GM19468 (cell line): Measurements from ENCODE around the gene SLC39A2.
"Not testable (repeated sequence)": the region's sequence is repeated elsewhere in the genome, so short reads cannot be mapped to it uniquely, and the experiment has no call there.

Source experiments
- ATAC-seq: cut with Tn5 transposase; IDR thresholded peaks from one replicate; pipeline ENCODE4 v1.9.1; 2021; ENCODE audit warnings: mild to moderate bottlenecking, moderate library complexity, moderate number of reproducible peaks; ENCODE audit not compliant: unreplicated experiment; ENCODE audit errors: extremely low read depth

Gene SLC39A2

DNA sequence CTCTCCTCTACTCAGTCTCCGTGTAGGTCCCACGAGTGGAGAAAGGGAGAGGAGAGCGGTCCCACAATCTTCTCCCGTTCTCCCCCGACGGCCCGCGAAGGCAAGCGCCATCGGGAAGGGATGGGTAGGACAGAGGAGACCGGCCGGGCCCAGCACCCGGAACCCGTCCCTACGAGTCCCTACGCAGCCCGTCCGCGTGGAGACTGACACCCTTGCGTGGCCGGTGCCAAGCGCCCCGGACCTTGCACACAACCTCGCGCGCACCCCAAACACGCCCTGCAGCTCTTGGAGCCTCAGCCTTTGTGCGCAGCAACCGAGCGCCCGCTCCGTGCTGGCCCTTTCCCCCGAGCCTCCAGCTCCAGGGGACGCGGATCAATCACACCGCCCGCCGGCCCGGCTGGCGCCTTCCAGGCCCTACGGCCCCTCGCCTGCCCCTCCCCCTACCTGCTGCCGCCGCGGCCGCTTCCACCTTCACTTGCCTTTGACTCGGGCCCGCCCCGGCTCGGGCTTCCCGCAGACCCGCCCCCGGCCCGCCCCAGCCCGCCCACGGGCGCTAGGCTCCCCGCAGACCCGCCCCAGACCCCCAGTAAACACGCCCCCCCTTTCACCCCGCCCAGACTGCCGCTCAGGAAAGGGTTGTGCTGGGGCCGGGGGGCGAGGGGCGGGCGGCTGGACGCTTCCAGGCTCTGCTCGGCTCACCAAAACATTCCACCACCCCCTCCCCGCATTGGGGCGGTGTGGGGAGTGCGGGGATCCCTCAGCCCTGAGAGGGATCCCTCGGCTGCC lies 25.7 kb downstream of the SLC39A2 start, which contains the start of gene NDRG2:
Gene NDRG2 (minus strand): TSS at position 477 of the 786 bp plus-strand sequence. CDS start 1,746 bp downstream, outside the sequence.
- ATAC-seq: no peak

DNA sequence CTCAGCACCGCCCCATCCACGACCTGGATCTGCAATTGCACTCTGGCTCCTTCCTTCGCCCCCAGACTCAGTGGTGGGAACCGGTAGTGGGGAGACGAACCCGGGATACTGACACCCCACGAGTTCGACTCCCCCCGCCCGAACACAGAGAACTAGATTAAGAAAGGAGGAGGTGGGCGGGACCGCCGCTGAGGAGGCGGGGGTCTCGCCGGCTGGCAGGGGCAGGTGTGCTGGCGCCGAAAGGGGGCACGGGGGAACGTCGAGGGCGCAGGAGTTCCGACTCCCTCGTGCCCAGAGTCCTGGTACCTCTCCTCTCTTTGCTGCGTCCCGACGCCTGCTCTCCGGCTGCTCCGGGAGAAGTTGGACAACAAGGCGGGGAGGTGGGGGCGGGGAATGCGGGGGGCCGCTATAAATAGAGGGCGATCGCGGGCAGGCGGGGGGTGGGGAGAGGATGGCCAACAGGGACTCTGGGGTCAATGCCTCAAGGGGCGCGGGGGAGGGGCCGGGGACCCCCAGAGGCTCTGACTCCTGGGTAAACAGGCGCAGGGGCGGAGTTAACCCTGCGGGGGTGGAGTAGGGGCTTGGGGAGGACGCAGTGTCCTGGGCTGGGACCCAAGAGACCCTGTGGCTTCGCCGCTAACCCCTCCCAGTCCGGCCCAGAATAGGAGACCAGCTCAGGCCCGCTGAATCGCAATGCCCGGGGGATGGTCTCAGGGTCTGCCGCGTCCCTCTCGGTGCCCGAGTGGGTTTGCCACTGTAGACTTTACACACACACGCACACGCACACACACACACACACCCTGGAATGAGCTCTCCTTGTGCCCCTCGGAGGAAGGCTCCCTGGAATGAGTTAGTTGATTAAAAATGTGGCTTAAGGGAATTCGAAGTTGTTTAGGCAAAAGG lies 26.5 kb downstream of the SLC39A2 start:
- no peak for ATAC-seq

DNA sequence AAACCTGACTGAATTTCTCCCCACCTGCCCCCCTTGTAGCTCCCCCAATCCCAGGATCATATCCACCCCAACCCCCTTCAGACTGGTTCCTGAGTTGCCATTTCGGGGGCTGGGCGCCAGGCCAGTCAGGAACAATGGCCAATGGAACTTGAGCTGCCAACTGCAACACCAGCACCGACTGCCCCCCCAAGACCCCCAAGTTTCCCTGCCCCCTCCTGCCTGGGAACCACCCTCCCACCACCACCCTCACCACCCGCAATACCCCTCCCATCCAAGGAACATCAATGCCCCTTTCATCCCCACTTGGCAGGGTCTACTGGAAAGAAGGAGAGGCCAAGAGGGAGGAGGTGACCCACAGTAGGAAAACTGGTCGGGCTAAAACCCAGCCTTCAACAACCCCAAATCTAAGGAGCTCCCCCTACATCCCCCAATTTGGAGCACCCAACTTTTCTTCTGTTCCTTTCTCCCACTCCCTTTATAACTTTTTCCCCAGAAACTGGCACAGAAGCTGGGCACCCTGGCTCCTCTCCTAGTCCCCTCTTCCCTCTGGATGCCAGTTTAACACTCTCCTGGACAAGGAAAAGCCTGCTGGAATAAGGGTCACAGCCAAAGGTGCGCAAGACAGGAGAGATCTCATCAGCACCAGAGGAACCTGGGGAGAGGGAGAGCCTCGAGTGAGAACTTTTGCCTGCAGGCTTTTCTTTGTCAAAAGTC lies 27.3 kb downstream of the SLC39A2 start:
- no peak for ATAC-seq

DNA sequence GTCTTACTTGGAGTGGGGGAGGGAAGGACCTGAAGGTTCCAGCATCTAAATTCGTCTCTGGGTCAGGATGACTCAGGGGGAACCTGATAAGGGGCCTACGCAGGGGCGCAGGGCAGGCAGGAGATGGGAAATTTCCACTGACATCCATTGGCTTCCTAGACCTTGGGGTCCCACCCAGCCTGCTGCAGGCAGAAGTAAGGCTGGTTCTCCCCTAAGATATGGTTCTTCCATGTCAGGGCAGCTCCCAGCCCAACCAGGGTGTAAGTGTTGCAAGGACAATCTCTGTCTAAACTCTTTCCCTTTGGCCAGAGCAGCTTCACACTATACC lies 27.9 kb downstream of the SLC39A2 start:
- no peak for ATAC-seq

DNA sequence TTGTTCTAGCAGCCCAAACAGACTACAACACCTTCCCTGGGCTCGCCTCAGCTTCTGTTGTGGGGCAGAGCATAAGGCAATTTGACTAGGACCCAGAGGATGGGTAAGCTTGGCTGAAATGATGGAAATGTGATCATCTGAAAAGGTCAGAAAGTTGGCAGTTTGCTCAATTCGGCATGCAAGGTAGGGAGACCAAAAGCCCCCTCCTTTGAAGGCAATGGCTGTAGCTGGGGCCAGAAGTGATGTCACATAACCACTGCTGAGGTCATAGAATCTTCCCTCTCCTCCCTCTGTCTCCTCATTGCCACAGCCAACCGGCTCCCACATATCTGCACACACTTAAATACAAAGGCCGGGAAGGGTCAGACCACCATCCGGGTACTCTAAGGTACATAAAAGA lies 30.8 kb downstream of the SLC39A2 start, which contains the start of gene TPPP2:
Gene TPPP2 (plus strand): TSS at position 301 of the 400 bp plus-strand sequence. CDS start 365 bp downstream, outside the sequence.
- ATAC-seq: no peak

DNA sequence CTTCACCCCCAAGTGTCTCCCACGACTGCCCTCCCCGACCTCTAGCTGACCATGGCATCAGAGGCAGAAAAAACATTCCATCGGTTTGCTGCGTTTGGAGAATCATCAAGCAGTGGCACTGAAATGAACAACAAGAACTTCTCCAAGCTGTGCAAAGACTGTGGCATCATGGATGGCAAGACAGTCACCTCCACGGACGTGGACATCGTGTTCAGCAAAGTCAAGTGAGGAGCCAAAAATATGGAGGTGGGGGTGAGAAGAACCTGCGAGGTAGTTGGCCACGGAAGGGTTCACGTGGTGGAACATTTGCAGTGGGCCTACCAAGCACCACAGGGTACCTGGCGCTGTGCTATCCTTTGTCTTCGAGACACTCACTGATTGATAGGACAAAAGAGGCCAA lies 31.4 kb downstream of the SLC39A2 start:
- ATAC-seq: no peak

DNA sequence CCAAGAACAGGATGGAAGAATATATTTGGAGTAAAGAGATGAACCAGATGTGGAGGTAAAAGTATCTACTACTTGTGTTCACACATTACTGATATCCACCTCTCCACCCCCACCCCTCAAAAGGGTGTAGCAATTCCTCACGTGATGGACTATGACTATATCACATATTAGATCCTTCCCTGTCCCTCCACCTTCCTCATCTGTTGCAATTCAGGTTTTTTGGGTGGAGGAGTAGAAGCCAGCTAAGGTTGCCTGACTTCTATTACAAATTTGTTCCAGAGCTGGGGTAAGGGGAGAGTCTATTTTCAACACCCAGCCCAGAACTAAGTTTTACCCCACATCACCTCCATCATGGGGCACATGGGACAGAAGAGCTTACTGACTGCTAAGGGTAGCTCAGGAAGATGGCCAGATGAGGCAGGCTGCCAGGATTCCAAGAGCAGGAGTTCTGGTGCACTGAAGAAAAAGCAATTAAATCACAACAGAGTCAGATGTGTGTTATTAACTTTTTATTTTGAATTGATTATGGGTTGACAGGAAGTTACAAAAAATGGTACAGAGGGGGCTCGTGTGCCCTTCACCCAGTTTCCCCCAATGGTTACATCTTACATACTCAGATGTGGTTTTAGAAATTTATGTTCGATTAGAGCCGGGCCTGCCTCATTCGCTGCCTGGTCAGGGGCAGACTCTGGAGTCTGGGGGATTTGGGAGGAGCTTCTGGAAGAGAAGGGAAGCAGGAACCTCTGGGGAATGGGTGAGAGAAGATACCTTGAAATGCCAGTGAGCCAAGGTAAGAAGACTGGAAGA lies 33.4 kb downstream of the SLC39A2 start:
- ATAC-seq: no peak

DNA sequence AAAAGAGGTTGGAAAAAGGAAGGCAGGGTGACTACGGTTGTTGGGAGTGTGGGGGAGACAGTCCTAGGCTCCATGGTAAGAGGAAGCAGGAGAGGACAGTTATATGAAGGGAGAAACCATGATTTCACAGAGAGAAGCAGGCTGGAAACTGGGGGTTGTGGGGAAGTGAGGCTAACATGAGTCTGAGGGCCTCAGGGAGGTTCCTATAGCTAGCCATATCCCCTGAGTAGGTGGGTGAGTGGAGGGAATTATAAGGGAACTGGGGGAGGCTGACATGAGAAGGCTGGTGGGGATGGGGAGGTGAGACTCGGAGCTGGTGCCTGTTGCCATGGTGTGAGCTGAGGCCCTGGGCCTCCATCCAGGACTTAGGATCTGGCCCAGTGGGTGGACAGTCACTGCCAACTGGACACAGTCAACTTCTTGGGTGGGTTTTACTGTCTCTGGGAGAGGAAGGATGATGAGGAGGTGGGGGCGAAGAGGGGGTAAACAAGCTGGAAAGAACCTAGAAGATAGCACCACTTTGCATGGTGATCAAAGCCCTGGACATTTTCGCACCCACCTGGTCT lies 34.1 kb downstream of the SLC39A2 start:
- no peak for ATAC-seq

DNA sequence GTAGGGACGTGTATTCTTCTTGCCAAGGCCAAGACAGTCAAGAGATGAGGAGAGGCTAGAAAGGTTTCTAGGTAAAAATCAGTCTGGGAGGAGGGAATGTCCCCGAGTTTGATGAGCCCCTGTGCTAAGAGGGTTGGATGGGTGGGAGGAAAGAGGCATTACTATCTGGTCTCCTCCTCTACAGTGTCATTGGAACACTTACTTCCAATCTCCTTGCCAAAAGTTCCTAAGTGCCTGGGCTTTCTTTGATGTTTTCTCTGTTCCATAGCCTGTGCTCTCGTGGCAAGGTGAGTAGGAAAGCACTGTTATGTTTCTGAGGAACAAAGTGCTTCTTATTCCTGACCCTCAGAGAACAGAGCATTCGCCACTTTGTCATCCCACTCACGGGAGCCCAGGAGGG lies 35.6 kb downstream of the SLC39A2 start, which contains the start of gene RNASE13:
Gene RNASE13 (minus strand): TSS at position 101 of the 400 bp plus-strand sequence. CDS start 519 bp downstream, outside the sequence.
- ATAC-seq: no peak

DNA sequence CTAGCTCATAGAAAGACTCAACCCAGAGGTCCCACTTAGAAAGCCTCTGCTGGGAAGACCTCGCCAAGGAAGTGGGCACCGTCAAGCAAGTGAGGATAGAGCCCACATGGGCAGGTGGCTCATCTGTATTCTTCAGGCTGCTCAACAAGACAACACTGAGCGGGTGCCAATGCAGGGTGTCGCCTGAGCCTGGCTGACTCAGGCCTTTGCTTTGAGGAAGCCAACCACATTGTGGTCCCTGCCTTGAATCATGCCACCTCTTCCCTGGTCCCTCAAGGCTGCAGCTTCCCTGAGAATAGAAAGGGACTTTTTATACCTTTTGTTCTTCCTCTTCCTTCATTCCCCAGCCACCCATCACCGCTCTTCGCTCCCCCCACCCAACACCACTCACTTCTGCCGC lies 37.7 kb downstream of the SLC39A2 start:
- ATAC-seq: no peak

DNA sequence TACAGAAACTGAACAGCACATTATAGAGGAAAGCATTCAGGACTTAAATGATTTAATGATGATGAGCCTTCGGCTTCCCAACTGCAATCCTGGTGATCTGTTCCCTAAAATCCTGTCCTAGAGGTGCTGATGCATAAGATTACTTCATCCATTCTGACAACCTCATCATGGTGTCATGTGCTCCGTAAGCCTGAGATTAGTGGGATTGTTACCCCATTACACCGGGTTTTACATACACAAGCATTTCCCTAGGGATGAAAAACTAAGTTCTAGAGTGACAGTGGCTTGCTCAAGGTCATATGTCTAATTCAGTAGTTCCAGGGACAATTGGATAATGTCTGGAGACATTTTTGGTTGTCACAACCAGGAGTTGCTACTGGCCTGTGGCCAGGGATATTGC lies 38.1 kb downstream of the SLC39A2 start:
- no peak for ATAC-seq

DNA sequence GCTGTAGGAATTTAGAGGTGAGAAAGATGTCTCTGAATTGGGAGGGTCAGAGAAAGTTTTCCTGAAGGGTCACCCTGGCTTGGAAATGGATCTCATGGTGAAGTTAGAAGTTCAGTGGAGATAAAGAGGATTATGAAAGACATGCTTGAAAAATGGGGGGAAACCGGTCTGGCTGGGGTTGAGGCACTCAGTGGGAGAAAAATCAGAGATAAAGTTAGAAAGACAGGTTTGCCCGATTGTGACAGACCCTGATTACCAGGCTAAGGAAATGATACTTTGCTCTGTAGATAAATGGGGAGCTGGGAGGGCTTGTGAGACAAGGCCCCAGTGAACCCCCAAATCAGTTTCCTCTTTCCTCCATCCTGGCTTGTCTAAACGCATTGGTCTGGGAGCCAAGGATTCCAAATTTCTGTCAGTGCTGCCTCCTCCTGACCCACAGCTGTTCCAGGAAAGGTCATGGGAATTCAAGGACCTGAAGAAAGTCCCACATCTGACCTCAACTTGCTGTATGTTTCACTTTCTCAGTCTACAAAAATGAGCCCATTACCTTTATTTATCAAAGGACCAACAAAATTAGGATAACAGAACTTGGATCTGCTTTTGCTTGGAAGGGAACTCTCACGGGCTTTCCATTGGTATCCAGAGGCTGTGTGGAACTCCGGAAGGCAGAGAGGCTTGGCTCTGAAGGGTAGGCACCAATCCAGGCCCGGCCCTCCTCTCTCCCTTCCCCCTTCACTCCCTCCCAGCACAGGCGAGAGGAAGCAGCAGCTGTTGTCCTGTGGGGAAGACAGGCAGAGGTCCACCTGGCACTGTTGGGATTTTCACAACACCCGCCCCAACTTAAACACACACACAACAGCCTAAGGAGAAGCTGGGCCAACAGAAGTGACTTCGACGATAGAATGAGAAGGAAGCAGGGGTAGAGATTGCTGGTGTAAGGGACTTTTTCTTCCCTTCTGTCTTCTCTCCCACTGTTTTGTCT lies 39.6 kb downstream of the SLC39A2 start:
- no peak for ATAC-seq

DNA sequence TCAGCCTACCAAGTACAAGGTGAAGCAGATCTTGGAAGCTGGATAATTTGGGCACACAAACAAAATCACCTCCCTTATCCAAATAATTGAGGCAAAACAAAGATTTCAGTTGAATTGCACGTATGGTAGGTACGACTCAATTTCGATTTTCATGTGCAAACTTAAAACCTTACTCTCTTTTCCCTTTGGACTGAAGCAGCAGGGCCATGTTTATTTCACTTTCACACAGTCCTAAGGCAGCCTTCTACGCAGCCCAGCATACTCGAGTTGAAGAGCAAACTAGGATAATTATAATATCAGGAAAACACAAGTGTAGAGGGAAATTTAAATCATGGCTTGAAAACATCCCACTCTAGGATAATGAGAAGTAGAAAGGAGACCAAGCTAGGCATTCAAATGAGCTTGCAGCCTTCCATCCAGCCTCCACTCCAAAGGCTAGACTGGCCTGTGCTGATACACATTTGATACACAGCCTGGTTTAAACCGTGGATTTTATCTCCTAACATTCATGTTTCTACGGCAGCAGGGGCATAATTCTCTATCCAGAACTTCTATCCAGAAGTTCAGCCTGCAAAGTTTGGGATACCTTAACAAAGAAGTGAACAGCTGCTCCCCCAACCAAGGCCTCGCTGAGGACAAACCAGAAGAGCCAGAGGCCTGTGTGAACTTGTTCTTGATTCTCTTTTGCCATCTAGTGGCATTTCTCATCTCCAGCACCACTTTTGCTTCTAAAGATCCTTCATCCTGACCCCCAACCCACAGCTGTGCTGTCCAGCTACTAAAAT lies 40.7 kb downstream of the SLC39A2 start:
- no peak for ATAC-seq

DNA sequence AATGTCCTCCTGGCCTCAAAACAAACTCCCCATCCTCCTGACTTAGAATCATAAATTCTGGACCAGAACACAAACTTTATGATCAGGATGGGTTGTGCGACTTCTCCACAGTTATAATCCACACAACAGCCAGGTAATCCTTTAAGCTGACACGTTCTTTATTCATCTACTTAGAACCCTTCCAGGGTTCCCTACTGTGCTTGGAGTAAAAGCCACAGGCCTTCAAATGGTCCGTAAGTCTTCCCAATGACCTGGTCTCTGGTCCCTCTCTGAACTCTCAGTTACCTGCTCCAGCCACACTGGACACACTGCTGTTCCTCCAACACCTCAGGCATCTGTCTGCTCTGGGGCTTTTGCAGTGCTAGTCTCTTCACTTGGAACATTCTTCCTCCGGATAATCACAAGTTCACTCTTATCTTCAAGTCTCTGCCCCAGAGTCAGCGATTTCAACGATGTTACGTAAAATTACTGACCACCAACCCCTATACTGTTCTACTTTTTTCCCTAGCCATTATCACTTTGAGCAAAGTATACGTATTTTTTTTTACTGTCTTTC lies 41.4 kb downstream of the SLC39A2 start:
- no peak for ATAC-seq

DNA sequence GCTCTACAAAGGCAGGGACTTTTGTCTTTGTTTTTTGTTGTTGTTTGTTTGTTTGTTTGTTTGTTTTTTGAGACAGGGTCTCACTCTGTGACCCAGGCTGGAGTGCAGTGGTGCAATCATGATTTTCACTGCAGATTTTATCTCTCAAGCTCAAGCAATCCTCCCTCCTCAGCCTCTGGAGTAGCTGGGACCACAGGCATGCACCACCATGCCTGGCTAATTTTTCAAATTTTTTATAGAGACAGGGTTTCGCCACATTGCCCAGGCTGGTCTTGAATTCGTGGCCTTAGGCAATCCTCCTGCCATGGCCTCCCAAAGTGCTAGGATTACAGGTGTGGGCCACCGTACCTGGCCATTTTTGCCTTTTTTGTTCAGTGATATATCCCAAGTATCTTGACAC lies 41.8 kb downstream of the SLC39A2 start:
- not testable (repeated sequence) for ATAC-seq

DNA sequence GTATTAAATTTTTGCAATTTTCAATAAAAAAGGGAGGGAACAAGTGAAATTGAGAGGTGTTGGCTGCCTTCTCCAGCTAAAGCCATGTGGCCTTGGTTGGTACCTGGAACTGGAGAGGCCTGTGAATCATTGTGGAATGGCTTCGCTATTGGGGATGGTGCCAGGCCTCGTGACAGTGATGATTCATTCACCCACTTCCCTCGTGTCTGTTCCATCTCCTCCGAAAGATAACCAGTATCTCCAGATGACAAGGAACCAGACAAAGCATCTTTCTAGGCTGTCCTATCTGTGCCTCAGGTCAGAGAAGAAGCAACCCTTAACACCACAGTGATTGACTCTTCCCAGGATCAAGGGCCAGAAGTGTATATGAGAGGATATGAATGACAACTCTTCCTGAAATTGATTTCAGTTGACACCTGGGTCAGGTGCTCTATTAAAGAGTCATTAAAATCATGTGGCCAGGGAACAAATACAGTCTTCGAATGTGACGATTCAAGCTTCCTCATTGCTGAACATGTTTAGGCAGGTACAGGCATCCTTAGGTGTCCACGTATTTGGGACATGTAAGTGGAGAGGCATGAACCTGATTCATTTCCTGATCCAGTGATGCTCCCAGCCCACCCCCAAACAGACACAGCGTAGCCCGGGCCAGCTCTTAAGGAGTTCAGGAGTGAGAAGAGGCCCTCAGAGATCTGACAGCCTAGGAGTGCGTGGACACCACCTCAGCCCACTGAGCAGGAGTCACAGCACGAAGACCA lies 42.8 kb downstream of the SLC39A2 start, which contains the start of gene RNASE7:
Gene RNASE7 (plus strand): TSS at position 687 of the 758 bp plus-strand sequence. CDS start 631 bp downstream, outside the sequence.
- no peak for ATAC-seq
